Body of pancreas (tissue), 4 donors: ENCODE measurements around the gene RFX1.

Experiments
- CTCF ChIP-seq, 7 experiments: fragments of 450-650 bp in 4 of 7; fragments of 200-600 bp in 3 of 7; sonication (generic) in 3 of 7; IDR thresholded peaks; one replicate each; pipeline ENCODE4 v1.5.1; 2016 to 2019; ENCODE audit warnings: antibody characterized with exemption in 7 of 7
- POLR2A ChIP-seq, 3 donors: fragments of 450-650 bp; IDR thresholded peaks; one replicate each; pipeline ENCODE4 v1.6.1; 2016; ENCODE audit warnings: antibody characterized with exemption in 3 of 3, mild to moderate bottlenecking in 2 of 3

GRCh38 chr19:14002571-14003250 is 3.4 kb downstream of the RFX1 start:
- TF ChIP-seq CTCF (IDR thresholded peaks at IDR 0.05) (no peak), POLR2A (IDR thresholded peaks at IDR 0.05) (no peak)
